ENCODE results near the gene VWA3B. TPM values are rescaled to one million over a fixed set of nuclear protein-coding genes. Genes with fewer than 3 reads are reported as not detected.

VWA3B gene
- total and polyA plus RNA-seq, 5 donors, result 0.15 to 0.29 (median 0.28) TPM

Other genes with a start within 250 kb of the VWA3B start
- 10 to 100 TPM; 26.4 to 32.7 (median 30.2) TPM for gene TMEM131, start 91.2 kb upstream of the VWA3B start, total RNA-seq
- gene TMEM131, start 91.2 kb upstream of the VWA3B start, polyA plus RNA-seq, result 11.5 TPM